Keratinocyte (primary cell): Measurements from ENCODE around the gene CD59. TPM values are rescaled to one million over a fixed set of nuclear protein-coding genes. Genes with fewer than 3 reads are reported as not detected.
A peak's percentile ranks its signal among the peaks of the same experiment; 100 is the strongest.

ENCODE experiments used
- DNase-seq: peaks from one replicate; pipeline ENCODE4 v3.0.0-alpha.2; 2011; ENCODE audit warnings: low read depth, missing footprints, low spot score
- FAIRE-seq: peaks from 2 replicates; lab custom pipeline; 2011; peaks lifted over from hg19 to GRCh38; lab: Jason Lieb, UNC
- H2AFZ ChIP-seq: 2 replicates; pipeline ENCODE4 v1.6.0; 2012; ENCODE audit warnings: low read length, control low read depth, inconsistent platforms; ENCODE audit not compliant: control insufficient read depth
- H3K27ac ChIP-seq: 2 replicates; pipeline ENCODE4 v1.5.1; 2011; ENCODE audit warnings: low read length; ENCODE audit not compliant: control insufficient read depth, insufficient read depth
- H3K27me3 ChIP-seq: 3 replicates; pipeline ENCODE4 v1.6.0; 2011; ENCODE audit warnings: low read length; ENCODE audit not compliant: control insufficient read depth, insufficient read depth; ENCODE audit errors: extremely low read depth
- H3K36me3 ChIP-seq, 2 experiments: 2 replicates in 1 of 2; 3 replicates in 1 of 2; pipeline ENCODE4 v1.5.1; 2011; ENCODE audit warnings: low read length in 2 of 2, mild to moderate bottlenecking in 1 of 2; ENCODE audit not compliant: control insufficient read depth in 2 of 2, insufficient read depth in 2 of 2; ENCODE audit errors: extremely low read depth in 1 of 2
- H3K4me1 ChIP-seq: 3 replicates; pipeline ENCODE4 v1.5.1; 2011; ENCODE audit warnings: low read length; ENCODE audit not compliant: control insufficient read depth, insufficient read depth; ENCODE audit errors: extremely low read depth
- H3K4me2 ChIP-seq: 3 replicates; pipeline ENCODE4 v1.6.0; 2011; ENCODE audit warnings: low read depth, low read length; ENCODE audit not compliant: control insufficient read depth, insufficient read depth; ENCODE audit errors: extremely low read depth
- H3K4me3 ChIP-seq, 3 experiments: fragments of 200-600 bp in 1 of 3; sonication (generic) in 1 of 3; 2 replicates in 2 of 3; 3 replicates in 1 of 3; pipeline ENCODE4 v1.5.1; 2011 to 2016; ENCODE audit warnings: low read length in 3 of 3, mild to moderate bottlenecking in 3 of 3, control low read depth in 2 of 3, inconsistent platforms in 1 of 3, low read depth in 1 of 3, mixed read lengths in 1 of 3, mixed run types in 1 of 3, moderate library complexity in 1 of 3; ENCODE audit not compliant: control insufficient read depth in 2 of 3, insufficient read depth in 2 of 3; ENCODE audit errors: extremely low read depth in 1 of 3
- H3K79me2 ChIP-seq: 2 replicates; pipeline ENCODE4 v1.6.0; 2012; ENCODE audit warnings: low read length; ENCODE audit not compliant: control insufficient read depth, insufficient read depth
- H3K9ac ChIP-seq: 3 replicates; pipeline ENCODE4 v1.6.0; 2011; ENCODE audit warnings: low read length; ENCODE audit not compliant: control insufficient read depth, insufficient read depth; ENCODE audit errors: extremely low read depth
- H3K9me1 ChIP-seq: 3 replicates; pipeline ENCODE4 v1.6.0; 2011; ENCODE audit warnings: low read length; ENCODE audit not compliant: control insufficient read depth, insufficient read depth; ENCODE audit errors: extremely low read depth
- H3K9me3 ChIP-seq: 2 replicates; pipeline ENCODE4 v1.5.1; 2012; ENCODE audit warnings: low read depth, low read length; ENCODE audit not compliant: control insufficient read depth
- H4K20me1 ChIP-seq: 3 replicates; pipeline ENCODE4 v1.6.0; 2011; ENCODE audit warnings: low read length; ENCODE audit not compliant: control insufficient read depth, insufficient read depth; ENCODE audit errors: extremely low read depth
- CTCF ChIP-seq, 3 experiments: IDR thresholded peaks in 1 of 3; conservative IDR thresholded peaks in 1 of 3; optimal IDR thresholded peaks in 1 of 3; 2 replicates in 2 of 3; 3 replicates in 1 of 3; pipeline versions ENCODE3 to v1.5.1; 2011; ENCODE audit warnings: low read length in 3 of 3, mild to moderate bottlenecking in 3 of 3, moderate library complexity in 2 of 3, control low read depth in 1 of 3, inconsistent platforms in 1 of 3; ENCODE audit not compliant: insufficient read depth in 2 of 3; ENCODE audit errors: extremely low read depth in 1 of 3
- EZH2 ChIP-seq: IDR thresholded peaks from one replicate; pipeline ENCODE4 v1.6.1; 2012; ENCODE audit warnings: inconsistent platforms, mild to moderate bottlenecking, low read length, moderate library complexity
- dilution Hi-C: fragments of 300-500 bp; cut with MboI; formaldehyde crosslinking; loops from one replicate; pipeline ENCODE4 v1.7.0; 2020; ENCODE audit warnings: low sequenced_read_pairs; ENCODE audit not compliant: extremely low pct_ligation_motif_present
- polyA plus RNA-seq, 5 experiments: library from polyadenylated mRNA; depleted of rRNA in 3 of 5; stranded (reverse) in 3 of 5; stranded (forward) in 1 of 5; unstranded in 1 of 5; fragments of >200 nt; gene quantifications; 1 replicate in 1 of 5; 2 replicates in 3 of 5; 3 replicates in 1 of 5; pipeline versions ENCODE4 v1.2.1 to v1.2.3, GENCODE V29; 2011 to 2012; ENCODE audit warnings: missing spikeins in 2 of 5, low read depth in 1 of 5, low replicate concordance in 1 of 5

The CD59 gene
- polyA plus RNA-seq, 1 donor (not counting 4 experiments of a cell fraction or from before 2014, with no cell fraction given), result 1,349 TPM

- Histone ChIP-seq H3K9me1 (no peaks in the 10 kb centered on the region), H3K4me2 (peak overlapping the region; percentile 3), H3K9me3 (no peaks in the 10 kb centered on the region), H3K4me1 (peaks cover 46% of the 10 kb centered on the region), H4K20me1 (no peaks in the 10 kb centered on the region), H3K79me2 (no peaks in the 10 kb centered on the region), H3K27me3 (no peaks in the 10 kb centered on the region), H2AFZ (peak overlapping the region; percentile 35), H3K27ac (peak overlapping the region; percentile 7), H3K36me3 (no peaks in the 10 kb centered on the region), H3K4me3 (no peak overlapping the region), H3K9ac (no peak overlapping the region)
- DNase-seq (no peak), FAIRE-seq (peak; percentile 75)
- TF ChIP-seq EZH2 (no peak), CTCF (optimal IDR thresholded peaks at IDR 0.05 in 1 of 3, IDR thresholded peaks at IDR 0.05 in 1 of 3, conservative IDR thresholded peaks at IDR 0.05 in 1 of 3; ENCODE audit: extremely low read depth in 1 of 3, insufficient read depth in 2 of 3, low read length in 3 of 3) (no peak)
- dilution Hi-C loops, result no loop called here
Observed at GRCh38 chr11:33667819-33668467, 68.3 kb downstream of the CD59 start.

DNA sequence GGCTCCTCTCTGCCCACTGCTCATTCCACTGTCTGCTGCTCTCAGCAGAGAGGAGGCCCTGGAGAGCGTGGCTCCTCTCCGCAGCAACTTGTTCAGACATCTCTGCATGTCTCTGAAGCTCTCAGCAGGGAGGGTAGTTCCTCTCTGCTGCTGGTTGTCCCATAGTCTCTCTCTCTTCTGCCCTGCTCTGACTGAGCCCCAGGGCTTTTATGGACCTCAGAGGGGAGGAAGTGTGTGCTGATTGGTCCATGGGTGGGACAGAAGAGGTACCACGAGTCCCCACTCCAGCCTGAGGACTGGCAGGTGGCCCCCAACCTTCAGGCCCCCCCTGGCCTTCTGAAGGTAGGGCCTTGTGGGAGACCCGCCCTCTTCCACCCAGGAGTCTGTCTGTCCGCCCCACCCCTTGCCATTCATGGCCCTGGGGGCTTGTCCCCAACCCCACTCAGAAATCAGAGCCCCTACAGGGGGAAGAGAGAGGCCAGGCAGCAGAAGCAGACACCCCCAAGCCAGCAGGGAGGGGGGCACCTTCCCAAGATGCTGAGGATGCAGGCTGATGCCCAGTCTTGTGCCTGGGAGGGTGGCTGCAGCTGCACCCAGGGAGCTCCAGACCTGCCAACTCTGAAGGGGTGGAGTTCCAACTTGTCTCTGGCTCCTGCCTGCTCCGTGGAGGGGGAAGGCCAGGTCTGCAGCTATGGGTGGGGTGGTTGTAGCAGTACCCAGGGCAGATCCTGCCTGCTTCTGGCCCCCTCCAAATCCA is 70.7 kb downstream of the CD59 start:
- Histone ChIP-seq H2AFZ (peak overlapping the region; percentile 17), H3K27ac (no peak overlapping the region), H3K36me3 (no peaks in the 10 kb centered on the region), H3K9me1 (no peaks in the 10 kb centered on the region), H3K79me2 (no peaks in the 10 kb centered on the region), H3K9ac (no peak overlapping the region), H3K27me3 (no peaks in the 10 kb centered on the region), H3K9me3 (no peaks in the 10 kb centered on the region), H3K4me3 (no peak overlapping the region), H3K4me1 (peaks cover 38% of the 10 kb centered on the region), H3K4me2 (peak overlapping the region; percentile 22), H4K20me1 (no peaks in the 10 kb centered on the region)
- no peak for DNase-seq
- dilution Hi-C loops, result no loop called here
- no peak for FAIRE-seq
- TF ChIP-seq EZH2 (no peak), CTCF (optimal IDR thresholded peaks at IDR 0.05 in 1 of 3, IDR thresholded peaks at IDR 0.05 in 1 of 3, conservative IDR thresholded peaks at IDR 0.05 in 1 of 3; ENCODE audit: extremely low read depth in 1 of 3, insufficient read depth in 2 of 3, low read length in 3 of 3) (no peak)
